HG02763 (cell line): ENCODE results near the gene ERICH4.

Experiments
- ATAC-seq: cut with Tn5 transposase; IDR thresholded peaks from one replicate; pipeline ENCODE4 v1.9.1; 2021; ENCODE audit warnings: mild to moderate bottlenecking, moderate library complexity; ENCODE audit not compliant: unreplicated experiment

The ERICH4 gene

GRCh38 chr19:41413947-41414346, 29.0 kb upstream of the ERICH4 start:
- ATAC-seq = no peak

GRCh38 chr19:41414461-41414860, 28.5 kb upstream of the ERICH4 start:
- no peak for ATAC-seq

DNA sequence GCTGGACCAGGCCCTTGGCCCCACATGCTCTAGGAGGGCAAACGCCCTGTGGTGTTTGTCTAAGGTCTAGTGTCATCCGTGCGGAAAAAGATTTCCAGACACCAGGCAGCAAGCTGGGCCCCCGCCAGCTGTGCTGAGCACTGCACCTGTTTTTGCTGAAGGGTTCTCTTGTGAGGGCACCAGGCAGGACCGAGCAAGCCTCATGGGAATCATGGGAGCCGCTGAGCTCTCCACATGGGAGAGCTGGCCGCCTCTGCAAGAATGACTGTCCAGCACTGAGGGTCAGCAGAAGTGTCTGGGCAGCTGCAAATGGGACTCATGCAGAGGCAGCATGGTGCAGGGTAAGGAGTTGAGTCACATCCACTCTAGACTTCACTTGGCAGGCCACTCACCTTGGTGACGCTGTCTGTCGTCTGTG, 27.8 kb upstream of the ERICH4 start:
- ATAC-seq = no peak

DNA sequence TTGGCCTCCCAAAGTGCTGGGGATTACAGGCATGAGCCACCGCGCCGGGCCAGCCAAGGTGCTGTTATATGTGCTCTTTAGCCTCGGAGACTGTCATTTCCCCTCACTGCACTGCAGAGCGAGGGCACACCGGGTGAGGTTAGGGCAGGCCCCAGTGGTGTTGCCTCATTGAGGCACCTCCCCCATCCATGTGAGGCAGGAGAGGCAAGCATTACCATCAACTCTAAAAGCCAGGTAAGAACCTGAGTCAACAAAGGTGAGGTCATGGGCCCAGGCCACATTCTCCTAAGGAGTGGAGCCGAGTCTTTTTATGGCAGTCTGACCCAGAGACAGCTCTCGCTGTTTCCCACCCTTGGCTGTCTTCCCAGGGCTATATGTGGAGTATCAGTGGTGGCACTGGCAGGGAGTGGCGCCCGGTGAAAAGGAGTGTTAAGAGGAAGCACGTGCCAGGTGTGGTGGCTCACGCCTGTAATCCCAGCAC, 26.7 kb upstream of the ERICH4 start:
- no peak for ATAC-seq

DNA sequence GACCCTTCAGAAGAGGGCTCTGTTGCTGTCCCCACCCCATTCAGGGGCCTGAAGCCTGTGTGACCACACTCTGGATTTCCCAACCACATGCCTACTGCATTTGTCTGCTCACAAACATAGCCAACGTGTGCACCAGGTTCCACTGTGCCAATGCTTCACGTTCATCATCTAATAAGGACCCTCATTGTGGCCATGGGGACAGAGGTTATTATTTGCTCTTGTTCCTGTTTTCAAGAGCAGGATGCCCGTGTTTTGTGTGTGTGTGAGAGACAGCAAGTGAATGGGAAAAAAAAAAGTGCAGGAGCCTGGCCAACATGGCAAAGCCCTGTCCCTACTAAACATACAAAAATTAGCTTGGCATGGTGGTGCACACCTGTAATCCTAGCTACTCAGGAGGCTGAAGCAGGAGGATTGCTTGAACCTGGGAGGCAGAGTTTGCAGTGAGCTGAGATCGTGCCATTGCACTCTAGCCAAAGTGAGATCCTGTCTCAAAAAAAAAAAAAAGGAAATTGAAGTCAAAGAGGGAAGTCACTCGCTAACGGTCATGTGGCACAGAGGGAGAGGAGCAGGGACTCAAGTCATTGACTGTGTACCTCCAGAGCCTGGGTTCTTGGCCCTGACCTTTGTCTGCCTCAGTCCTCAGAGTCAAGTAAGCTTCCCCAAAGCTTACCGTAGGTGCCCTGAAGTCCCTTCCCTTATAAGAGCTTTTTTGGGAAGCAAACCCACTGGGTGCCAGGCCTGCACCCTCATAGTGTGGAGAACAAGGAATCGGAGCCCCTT, 22.7 kb upstream of the ERICH4 start:
- ATAC-seq = no peak

GRCh38 chr19:41421314-41421713, 21.6 kb upstream of the ERICH4 start:
- ATAC-seq = no peak

- no peak for ATAC-seq
Observed at GRCh38 chr19:41421973-41422372, 21.0 kb upstream of the ERICH4 start.

DNA sequence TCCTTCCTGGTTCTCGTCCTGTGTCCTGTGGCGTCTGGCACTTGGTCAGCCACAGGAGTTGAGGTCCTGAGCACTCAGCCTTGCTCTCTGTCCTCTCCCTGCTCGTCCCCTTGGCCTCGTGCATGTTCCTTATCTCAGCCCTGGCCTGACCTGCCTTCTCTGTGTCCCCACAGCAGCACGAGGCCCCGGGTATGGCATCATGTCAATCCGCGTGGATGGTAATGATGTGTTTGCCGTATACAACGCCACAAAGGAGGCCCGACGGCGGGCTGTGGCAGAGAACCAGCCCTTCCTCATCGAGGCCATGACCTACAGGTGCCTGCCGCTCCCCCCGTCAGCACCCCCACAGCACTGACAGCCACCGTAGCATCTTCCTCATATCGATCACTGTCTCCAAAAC, 20.5 kb upstream of the ERICH4 start:
- no peak for ATAC-seq

DNA sequence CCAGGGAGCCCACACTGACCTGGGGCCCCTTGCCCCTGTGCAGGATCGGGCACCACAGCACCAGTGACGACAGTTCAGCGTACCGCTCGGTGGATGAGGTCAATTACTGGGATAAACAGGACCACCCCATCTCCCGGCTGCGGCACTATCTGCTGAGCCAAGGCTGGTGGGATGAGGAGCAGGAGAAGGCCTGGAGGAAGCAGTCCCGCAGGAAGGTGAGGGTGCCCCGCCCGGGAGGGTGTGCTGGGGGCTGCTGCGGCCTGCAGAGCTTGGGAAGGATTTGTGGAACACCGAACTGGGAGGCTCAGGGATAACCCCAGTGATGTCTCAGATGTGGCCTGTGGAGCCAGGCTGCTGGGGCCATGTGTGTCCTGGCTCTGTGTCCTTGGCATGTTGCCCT, 20.0 kb upstream of the ERICH4 start:
- no peak for ATAC-seq

GRCh38 chr19:41424335-41425173, 18.4 kb upstream of the ERICH4 start:
- ATAC-seq = no peak

GRCh38 chr19:41425174-41426115, 17.5 kb upstream of the ERICH4 start:
- ATAC-seq = no peak

DNA sequence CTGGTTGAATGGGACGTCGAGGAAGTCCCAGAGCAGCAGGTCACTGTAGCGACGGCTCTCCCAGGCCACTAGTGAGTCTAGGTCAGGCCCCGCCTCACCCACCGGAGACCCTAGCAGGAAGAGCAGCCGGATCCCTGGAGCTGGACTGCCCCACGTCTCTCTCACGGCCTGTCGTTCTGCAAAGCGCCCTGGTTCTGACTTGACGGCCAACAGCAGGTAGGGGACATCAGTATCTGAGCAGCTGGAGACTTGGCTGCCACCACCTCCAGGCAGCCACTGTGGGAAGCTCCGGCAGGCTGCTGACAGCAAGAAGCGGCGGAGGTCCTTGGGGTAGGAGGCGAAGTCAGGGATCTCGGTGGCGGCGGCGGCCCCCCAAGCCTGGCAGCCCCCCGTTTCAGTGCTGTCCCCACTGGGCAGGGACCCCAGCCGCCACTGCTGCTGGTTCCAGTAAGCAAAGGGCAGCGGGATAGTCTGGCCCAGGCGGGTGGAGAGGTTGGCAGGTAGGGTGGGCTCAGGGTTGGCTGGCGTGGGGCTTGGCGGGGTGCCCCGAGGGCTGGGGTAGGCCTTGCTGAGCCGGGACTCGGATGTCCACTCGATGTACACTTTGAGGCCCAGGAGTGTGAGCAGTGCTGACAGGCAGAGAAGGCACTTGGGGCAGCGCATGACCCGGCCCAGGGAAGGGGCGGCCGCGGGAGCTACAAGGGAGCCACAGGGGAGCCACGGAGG, 16.7 kb upstream of the ERICH4 start:
- no peak for ATAC-seq

DNA sequence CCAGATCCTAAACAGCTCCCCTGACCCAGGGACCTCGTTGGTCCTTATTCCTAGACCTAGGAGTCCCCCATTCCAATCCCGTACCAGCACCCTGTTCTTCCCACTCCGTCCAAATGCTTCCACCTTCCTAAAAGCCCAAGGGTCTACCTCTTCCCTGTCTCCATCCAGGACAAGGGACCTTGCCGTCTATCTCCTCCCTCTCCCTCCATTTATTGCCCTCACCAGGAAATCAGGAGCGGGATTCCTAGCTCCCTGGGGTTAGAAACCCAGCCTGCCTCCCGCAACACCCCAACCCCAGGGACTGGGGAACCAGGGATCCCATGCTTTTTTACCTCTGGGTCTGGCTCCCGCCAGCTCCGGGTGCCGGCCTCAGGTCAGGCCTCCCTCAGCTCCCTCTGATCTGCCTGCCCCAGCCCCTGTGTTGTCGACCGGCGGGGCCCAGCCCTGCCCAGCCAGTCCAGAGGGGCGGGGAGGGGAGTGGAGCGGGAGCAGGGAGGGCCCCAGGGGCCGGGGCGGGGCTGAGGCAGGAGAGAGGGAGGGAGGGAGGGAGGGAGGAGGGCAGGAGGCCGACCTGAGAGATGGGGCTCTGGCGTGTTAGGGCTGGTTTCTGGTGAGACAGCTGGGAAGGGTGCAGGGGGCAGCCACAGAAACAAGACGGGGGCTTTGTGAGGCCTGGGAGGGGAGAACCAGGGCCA, 15.9 kb upstream of the ERICH4 start, which contains the start of gene B3GNT8:
Gene B3GNT8, minus strand, starts transcription at position 423 of the 695 bp plus-strand sequence. CDS start 596 bp downstream, outside the sequence.
- ATAC-seq = no peak

DNA sequence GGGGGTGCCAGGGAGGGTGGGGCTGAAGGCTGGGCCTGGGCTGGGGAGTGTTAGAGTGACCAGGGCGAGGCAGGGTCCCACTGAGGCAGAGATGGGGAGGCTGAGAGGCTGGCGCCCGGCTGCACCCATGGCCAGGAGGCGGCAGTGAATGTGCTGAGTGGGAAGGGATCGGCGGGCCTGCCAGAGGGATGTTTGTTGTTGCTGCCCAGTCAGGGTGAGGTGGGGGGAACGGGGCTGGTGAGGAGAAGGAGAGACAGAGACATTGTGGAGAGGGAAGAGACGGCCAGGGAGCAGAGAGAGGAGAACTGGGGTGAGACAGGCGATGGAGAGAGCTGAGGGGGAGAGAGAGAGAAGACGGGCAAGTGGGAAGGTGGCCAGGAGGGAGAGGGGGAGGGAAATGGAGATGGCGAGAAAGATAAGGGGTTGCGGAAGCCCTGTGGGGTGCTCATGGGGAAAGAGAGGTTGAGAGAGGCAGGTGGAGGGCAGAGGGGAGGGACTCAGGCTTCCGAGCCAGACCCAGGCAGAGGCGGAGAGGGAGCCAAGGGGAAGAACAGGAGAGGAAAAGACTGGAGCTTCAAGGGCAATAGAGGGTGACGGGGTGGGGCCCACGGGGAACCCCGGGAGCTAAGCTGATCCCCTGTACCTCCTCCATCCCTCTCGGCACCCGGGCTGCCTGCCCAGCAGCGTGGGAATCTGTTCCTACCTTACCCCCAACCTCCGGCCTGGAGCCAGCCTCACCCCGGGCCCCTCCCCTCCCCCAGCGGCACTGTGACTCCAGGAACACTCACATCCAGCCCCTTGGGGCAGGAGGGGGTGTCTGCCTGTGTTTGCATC, 15.1 kb upstream of the ERICH4 start:
- no peak for ATAC-seq

DNA sequence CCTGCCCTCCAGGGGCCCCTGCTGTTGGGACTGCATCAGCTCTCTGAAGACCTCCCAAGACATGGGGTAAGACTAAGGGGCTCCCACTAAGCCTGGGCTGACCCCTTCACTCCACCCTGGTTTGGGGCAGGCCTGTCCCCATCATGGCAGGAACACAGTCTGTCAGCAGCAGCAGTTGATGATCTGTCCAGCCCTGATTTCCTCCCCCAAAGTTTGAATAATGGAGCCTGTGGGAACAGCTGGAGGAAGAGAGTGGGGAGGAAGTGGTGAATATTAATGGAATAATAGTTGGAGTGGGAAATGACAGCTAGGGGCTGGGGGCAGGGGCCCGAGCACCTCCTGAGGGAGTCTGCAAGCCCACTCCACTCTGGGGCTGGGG, 14.5 kb upstream of the ERICH4 start:
- no peak for ATAC-seq

DNA sequence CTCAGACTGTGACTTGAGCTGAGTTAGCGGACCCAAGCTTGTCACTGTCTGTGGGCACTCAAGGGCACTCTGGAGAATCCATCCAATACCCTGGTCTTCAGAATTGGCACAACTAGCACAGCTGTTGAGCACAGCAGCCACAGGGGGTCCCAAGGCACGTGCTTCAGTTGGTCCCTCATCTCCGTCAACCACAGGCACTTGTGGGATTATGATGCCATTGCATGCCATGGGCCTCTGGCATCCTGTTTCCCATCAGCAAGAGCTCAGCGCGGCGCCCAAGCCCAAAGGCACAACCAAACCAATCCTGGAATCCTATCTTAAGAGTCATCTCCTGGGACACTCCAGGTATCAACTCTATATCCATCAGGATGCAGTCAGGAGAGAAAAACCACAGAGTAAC, 12.0 kb upstream of the ERICH4 start:
- ATAC-seq = no peak

DNA sequence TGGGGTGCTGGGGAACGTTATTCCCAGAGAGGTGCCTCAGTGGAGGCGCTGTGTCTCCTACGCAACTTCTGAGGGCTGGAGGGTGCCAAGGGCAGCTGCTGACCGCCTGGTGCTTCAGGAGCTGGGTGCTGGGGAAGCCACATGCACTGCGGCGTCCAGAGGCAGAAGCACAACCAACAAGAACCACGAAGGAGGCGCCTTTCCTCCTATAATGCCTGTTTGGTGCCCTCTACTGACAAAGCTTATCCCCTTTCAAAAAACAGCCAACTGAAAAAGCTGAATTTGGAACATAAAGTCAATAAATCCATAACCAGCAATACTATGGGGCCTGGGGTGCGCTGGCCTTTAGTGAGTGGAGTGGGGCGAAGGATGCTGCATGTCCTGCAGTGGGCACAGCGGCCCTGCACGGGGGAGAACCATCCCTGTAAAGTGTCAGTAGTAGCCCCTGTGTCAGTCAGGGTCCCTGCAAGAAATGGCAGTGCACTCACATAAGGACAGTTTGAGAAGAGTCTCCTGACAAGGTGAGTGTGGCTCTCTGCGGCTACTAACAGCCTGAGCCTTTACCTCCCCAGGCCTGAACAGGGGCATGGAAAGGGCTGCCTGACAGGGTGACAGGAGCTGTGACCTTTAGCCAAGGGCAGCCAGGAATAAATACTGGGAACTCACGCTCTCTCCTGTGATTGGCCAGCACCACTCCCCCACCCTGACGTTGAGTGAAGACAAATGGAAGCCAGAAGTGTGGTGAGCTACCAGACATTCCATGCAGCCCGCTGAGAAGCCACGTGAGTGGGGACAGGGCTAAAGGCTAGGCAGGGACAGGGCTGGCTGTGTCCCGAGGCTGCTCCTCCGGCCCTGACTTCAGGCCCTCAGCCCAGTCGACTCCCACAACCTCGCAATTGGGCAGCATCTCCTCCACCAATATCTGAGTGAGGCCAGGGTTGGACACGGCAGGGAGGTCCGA, 11.2 kb upstream of the ERICH4 start:
- ATAC-seq = no peak

- no peak for ATAC-seq
Observed at GRCh38 chr19:41433171-41433570, 9.8 kb upstream of the ERICH4 start.
